Mucosa of rectum (tissue), 2 donors: ENCODE data around the gene BEAN1.

Experiments used
- H3K27ac ChIP-seq, 2 donors: one replicate each; pipeline ENCODE4 v1.7.0; 2013; ENCODE audit warnings: inconsistent platforms in 2 of 2, low read depth in 2 of 2, low read length in 2 of 2
- H3K27me3 ChIP-seq, 2 donors: one replicate each; pipeline ENCODE4 v1.7.0; 2013; ENCODE audit warnings: low read length in 2 of 2; ENCODE audit not compliant: control insufficient read depth in 2 of 2, insufficient read depth in 2 of 2
- H3K36me3 ChIP-seq, 2 donors: one replicate each; pipeline ENCODE4 v1.7.0; 2013; ENCODE audit warnings: low read length in 2 of 2; ENCODE audit not compliant: control insufficient read depth in 2 of 2, insufficient read depth in 2 of 2
- H3K4me1 ChIP-seq, 2 donors: one replicate each; pipeline ENCODE4 v1.7.0; 2013; ENCODE audit warnings: low read length in 2 of 2, mild to moderate bottlenecking in 1 of 2; ENCODE audit not compliant: control insufficient read depth in 2 of 2, insufficient read depth in 2 of 2
- H3K4me3 ChIP-seq, 2 donors: one replicate each; pipeline ENCODE4 v1.7.0; 2013; ENCODE audit warnings: low read length in 2 of 2
- H3K9ac ChIP-seq, 2 donors: one replicate each; pipeline ENCODE4 v1.7.0; 2013; ENCODE audit warnings: low read length in 2 of 2, low read depth in 1 of 2, mild to moderate bottlenecking in 1 of 2
- H3K9me3 ChIP-seq, 2 donors: one replicate each; pipeline ENCODE4 v1.7.0; 2013; ENCODE audit warnings: low read length in 2 of 2; ENCODE audit not compliant: control insufficient read depth in 2 of 2
- donor health status: healthy.
- donor health status: Normal muscosa, but diverticular disease.

BEAN1 gene

GRCh38 chr16:66507731-66508239, 80.7 kb downstream of the BEAN1 start:
- Histone ChIP-seq H3K36me3 (peaks cover 2 to 3% of the 10 kb centered on the region in 2 donors), H3K27ac (no peak overlapping the region), H3K27me3 (no peaks in the 10 kb centered on the region), H3K4me3 (no peak overlapping the region), H3K9me3 (no peaks in the 10 kb centered on the region), H3K9ac (no peak overlapping the region), H3K4me1 (peaks cover 0 to 10% of the 10 kb centered on the region in 2 donors)

- Histone ChIP-seq H3K4me3 (no peak overlapping the region), H3K9ac (no peak overlapping the region), H3K27me3 (no peaks in the 10 kb centered on the region), H3K36me3 (peaks cover 6 to 8% of the 10 kb centered on the region in 2 donors), H3K27ac (no peak overlapping the region), H3K9me3 (no peaks in the 10 kb centered on the region), H3K4me1 (peaks cover 0 to 14% of the 10 kb centered on the region in 2 donors)
Measured at GRCh38 chr16:66508248-66508913, 81.3 kb downstream of the BEAN1 start.

GRCh38 chr16:66508914-66509496, 81.9 kb downstream of the BEAN1 start:
- no peak overlapping the region for H3K9ac ChIP-seq
- peaks cover 0 to 14% of the 10 kb centered on the region in 2 donors for H3K4me1 ChIP-seq

GRCh38 chr16:66509576-66509975, 82.5 kb downstream of the BEAN1 start:
- no peak overlapping the region for H3K4me3 ChIP-seq
- no peak overlapping the region for H3K27ac ChIP-seq
- no peaks in the 10 kb centered on the region for H3K9me3 ChIP-seq
- peaks cover 10 to 13% of the 10 kb centered on the region in 2 donors for H3K36me3 ChIP-seq
- H3K9ac ChIP-seq: no peak overlapping the region
- H3K4me1 ChIP-seq: peaks cover 0 to 14% of the 10 kb centered on the region in 2 donors
- no peaks in the 10 kb centered on the region for H3K27me3 ChIP-seq

More at GRCh38 chr16:66508914-66509496, 81.9 kb downstream of the BEAN1 start:
- no peak overlapping the region for H3K4me3 ChIP-seq
- no peak overlapping the region for H3K27ac ChIP-seq
- no peaks in the 10 kb centered on the region for H3K9me3 ChIP-seq
- H3K27me3 ChIP-seq: no peaks in the 10 kb centered on the region
- H3K36me3 ChIP-seq: peaks cover 10 to 13% of the 10 kb centered on the region in 2 donors

GRCh38 chr16:66510298-66510697, 83.2 kb downstream of the BEAN1 start:
- Histone ChIP-seq H3K27ac (no peak overlapping the region), H3K27me3 (no peaks in the 10 kb centered on the region), H3K9ac (no peak overlapping the region), H3K36me3 (peaks cover 10 to 13% of the 10 kb centered on the region in 2 donors), H3K4me3 (no peak overlapping the region), H3K9me3 (no peaks in the 10 kb centered on the region), H3K4me1 (peaks cover 2 to 16% of the 10 kb centered on the region in 2 donors)

GRCh38 chr16:66510711-66511601, 83.9 kb downstream of the BEAN1 start:
- Histone ChIP-seq H3K9ac (no peak overlapping the region), H3K27ac (peak overlapping the region in 1 of 2 donors; percentile 46), H3K9me3 (no peaks in the 10 kb centered on the region), H3K36me3 (peaks cover 10 to 13% of the 10 kb centered on the region in 2 donors), H3K4me3 (no peak overlapping the region), H3K27me3 (no peaks in the 10 kb centered on the region), H3K4me1 (peaks cover 9 to 21% of the 10 kb centered on the region in 2 donors)

GRCh38 chr16:66511602-66512271, 84.6 kb downstream of the BEAN1 start:
- Histone ChIP-seq H3K4me3 (no peak overlapping the region), H3K9ac (no peak overlapping the region), H3K36me3 (peaks cover 10 to 13% of the 10 kb centered on the region in 2 donors), H3K4me1 (peaks cover 16 to 27% of the 10 kb centered on the region in 2 donors), H3K27ac (peak overlapping the region; percentile 3 to 46), H3K27me3 (no peaks in the 10 kb centered on the region), H3K9me3 (no peaks in the 10 kb centered on the region)

- Histone ChIP-seq H3K4me3 (no peak overlapping the region), H3K4me1 (peaks cover 22 to 33% of the 10 kb centered on the region in 2 donors), H3K27me3 (no peaks in the 10 kb centered on the region), H3K27ac (peak overlapping the region in 1 of 2 donors; percentile 3), H3K36me3 (peaks cover 10 to 13% of the 10 kb centered on the region in 2 donors), H3K9ac (no peak overlapping the region), H3K9me3 (no peaks in the 10 kb centered on the region)
Measured at GRCh38 chr16:66512272-66513110, 85.4 kb downstream of the BEAN1 start.

GRCh38 chr16:66513111-66513723, 86.1 kb downstream of the BEAN1 start:
- Histone ChIP-seq H3K4me3 (no peak overlapping the region), H3K27ac (no peak overlapping the region), H3K9me3 (no peaks in the 10 kb centered on the region), H3K4me1 (peaks cover 28 to 41% of the 10 kb centered on the region in 2 donors), H3K27me3 (no peaks in the 10 kb centered on the region), H3K36me3 (peaks cover 10 to 13% of the 10 kb centered on the region in 2 donors), H3K9ac (no peak overlapping the region)
